Endothelial cell of umbilical vein (primary cell): ENCODE data around the gene XRCC1.

Source experiments
- CTCF ChIP-seq, 2 donors: IDR thresholded peaks; 1 replicate in 1 of 2; 2 replicates in 1 of 2; pipeline ENCODE4 v1.5.1; 2011; ENCODE audit warnings: low read length in 2 of 2, mild to moderate bottlenecking in 2 of 2, moderate library complexity in 2 of 2, control low read depth in 1 of 2, inconsistent platforms in 1 of 2, low read depth in 1 of 2; ENCODE audit not compliant: insufficient read depth in 1 of 2; ENCODE audit errors: extremely low read depth in 1 of 2
- POLR2A ChIP-seq: IDR thresholded peaks from 2 replicates; pipeline ENCODE4 v1.6.1; 2012; ENCODE audit warnings: low read depth, mild to moderate bottlenecking, control low read depth, low read length

GRCh38 chr19:43589277-43589676 lies 13.9 kb upstream of the XRCC1 start:
- TF ChIP-seq POLR2A = no peak
- no peak for TF ChIP-seq CTCF (IDR thresholded peaks at IDR 0.05; ENCODE audit: extremely low read depth in 1 of 2, insufficient read depth in 1 of 2, low read depth in 1 of 2, low read length in 2 of 2)
